NCI-H2196 (cell line): ENCODE data around the gene CNTNAP2.

Experiments
- DNase-seq: peaks from one replicate; lab custom pipeline; 2025; ENCODE audit not compliant: unreplicated experiment; lab: John Stamatoyannopoulos, UW

CNTNAP2 gene

DNA sequence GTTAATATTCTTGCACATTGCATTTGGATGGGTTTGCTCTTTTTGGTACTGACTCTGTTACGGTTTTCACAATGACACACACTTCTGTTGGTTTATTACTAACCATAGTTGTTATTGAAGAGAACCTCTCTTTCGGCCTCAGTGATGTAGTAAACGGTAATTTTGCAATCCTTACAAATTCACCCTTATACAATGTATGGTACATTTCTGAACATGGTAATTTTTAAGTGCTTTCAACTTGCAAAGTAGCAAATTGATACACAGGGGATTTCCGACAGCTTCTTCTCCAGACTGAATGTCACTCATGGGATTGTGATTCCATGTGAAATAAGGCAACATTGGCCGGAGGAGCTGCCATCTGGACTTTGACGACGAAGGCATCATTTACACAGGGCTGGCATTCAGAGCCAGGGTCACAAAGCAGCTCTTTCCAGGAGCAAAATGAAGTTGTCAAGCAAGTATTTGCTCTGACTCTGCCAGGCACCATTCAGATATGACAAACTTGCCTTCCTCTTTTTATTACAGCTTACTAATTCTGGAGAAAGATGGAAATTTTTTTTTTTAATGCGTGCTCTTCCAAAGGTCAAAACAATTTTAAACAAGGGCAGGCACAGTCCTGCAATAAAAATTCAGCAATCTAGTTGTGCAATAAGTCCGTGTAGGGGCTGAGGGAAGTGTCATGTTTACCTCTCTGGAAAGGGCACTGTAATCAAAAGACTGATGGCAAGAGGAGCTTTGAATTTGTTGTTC lies 1762.5 kb downstream of the CNTNAP2 start:
- no peak for DNase-seq

DNA sequence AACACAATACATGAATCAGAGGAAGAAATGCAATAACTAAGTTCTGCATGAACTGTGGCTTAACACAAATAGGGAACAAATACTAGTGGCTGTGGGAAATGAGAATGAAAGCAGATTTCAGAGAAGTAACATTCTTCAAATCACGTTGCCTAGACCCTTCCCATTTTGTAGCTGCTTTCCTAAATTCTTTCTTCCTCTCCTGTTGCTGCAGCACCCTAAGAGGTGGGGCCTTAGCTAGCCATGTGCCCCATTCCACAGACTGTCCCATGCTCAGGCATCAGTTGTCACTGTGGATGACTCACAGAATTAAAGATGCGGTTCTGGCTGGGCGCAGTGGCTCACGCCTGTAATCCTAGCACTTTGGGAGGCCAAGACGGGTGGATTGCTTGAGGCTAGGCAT lies 1769.3 kb downstream of the CNTNAP2 start:
- no peak for DNase-seq

DNA sequence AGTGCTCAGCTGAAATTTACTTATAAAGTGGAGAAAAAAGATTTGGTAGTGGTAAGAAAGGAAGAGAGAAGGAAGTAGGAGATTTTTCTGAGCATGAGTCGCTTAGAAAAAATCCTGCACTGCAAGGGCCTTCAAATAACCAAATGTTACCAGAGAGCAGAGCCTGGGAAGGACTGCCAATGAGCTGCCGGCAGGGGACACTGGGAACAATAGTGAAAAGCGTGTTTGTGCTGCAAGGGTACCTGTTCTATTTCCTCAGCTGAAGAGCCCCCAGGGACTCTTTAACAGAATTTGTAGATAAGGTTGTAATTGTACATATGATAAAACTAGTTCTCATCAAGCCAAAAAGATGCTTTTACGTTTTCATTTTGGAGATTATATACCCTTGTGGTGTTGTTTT lies 1777.7 kb downstream of the CNTNAP2 start:
- DNase-seq, result no peak

DNA sequence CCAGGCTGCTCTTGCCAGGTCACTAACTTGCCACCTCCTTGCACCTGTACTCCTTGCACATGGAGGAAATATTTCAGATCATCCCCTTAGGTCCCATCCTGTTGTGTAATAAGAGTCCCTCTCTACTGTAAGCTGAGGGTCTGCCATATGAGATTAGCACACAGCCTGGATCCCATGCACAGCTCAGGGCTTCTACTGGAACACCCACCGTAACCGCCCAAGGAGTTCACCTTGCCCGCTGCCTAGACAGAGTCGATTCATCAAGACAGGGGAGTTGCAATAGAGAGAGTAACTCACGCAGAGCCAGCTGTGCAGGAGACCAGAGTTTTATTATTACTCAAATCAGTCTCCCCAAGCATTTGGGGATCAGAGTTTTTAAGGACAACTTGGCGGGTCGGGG lies 1779.5 kb downstream of the CNTNAP2 start:
- no peak for DNase-seq

DNA sequence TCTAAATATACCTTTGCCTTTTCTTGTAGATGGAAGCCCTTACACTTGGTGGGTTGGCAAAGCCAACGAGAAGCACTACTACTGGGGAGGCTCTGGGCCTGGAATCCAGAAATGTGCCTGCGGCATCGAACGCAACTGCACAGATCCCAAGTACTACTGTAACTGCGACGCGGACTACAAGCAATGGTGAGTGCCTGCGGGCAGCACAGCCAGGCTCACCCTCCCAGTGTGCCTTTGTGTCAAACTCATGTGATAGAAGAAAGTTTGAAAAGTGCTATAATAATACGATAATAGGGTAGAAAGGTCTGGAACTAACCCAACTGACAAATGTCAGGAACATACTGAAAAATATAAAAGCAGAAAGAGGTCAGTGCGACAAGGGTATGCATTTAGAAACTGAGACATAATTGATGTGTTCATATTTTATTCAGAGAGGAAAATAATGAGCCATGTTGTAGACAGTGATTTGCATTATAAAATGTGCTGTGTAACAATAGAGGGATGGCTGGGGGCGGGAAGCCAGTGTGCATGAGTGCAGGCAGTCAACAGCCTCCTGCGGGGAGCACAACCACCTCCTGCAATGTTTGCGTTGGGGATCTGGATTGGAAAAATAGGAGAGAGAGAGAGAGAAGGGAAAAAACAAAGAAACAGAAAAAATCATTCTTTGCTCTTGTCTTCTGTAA lies 1787.1 kb downstream of the CNTNAP2 start:
- DNase-seq, result no peak

DNA sequence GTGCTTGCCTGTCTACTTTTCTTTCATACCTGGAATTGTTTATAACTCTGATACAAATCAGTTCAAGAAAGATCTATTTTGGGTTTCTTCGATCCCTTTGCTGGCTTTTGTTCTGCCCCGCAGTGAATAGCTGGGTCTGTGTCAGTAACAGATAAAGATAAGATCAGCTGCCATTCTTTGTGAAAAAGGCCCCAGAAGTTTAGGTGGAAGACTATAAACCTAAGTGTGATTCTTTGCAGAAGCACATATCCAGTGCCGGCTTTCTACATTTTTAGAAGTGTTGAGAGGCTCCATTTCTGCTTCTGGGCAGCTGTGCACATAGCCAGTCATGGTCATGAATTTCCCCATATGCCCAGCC lies 1787.6 kb downstream of the CNTNAP2 start:
- DNase-seq, result no peak

DNA sequence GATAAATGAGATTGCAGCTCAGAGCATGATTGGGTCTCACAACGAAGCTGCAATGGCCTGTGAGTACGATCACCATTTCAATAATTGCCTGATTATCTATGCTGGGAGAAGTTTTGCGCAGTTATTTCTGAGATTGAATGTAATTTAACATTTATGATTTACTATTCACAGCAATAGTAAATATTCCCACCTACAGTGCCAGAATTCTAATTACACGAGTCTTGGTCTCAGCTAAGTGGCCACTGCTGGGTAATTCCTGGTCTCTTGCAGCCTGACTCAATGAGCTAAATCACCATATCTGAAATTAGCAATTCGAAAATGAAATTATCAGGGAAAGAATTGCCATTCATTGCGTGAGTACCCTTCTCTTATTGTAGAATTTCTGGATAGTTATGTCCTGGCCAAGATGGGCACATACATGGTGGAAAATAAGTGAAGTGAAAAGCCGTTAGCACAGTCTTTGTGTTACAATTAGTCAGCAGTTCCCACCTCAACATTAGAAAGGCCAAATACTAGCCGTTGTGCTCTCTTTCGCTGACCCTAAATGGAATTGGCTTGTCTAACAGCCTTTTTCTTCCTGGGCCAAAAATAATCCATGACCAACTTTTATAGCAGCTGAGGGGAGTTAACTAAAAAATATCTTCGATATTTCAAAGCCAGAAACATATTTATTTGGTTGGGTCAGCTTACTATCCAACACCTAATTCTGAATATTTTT lies 1793.0 kb downstream of the CNTNAP2 start:
- no peak for DNase-seq

DNA sequence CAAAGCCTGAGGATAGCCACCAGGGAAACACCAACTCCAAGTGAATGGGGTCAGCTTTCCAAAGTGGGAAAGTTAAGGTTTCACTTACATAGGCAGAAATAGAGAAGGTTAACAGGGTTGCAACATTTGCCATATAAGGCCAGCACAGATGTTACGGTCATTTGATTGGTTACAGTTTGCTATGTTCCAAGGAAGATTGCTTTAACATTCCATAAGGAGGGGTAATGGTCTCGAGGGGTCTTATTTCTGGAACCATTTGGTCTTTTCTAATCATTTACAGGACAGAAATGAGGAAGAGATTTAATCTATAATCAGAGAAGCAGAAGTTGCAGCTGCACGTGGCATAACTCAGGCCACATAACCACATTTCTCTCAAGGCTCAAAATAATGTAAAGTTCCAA lies 1794.6 kb downstream of the CNTNAP2 start:
- no peak for DNase-seq

DNA sequence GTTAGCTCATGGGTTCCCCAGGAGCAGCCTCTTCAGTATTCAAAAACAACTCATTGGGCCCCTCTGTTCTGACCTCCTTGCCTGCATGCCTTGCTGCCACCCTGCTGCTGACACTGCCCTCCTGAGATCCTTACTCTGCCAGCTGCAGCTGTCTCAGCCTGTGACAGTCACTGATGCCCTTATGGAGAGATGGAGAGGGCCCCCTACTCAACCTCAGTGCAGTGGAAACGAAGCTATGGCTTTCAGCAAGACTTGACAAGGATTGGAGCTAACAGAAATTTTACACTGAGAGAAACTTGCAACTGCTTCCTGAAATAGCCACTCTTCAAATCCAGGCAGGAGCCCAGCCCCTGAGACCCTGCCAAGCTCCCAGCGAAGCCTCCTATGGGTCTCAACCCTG lies 1795.7 kb downstream of the CNTNAP2 start:
- DNase-seq, result no peak

DNA sequence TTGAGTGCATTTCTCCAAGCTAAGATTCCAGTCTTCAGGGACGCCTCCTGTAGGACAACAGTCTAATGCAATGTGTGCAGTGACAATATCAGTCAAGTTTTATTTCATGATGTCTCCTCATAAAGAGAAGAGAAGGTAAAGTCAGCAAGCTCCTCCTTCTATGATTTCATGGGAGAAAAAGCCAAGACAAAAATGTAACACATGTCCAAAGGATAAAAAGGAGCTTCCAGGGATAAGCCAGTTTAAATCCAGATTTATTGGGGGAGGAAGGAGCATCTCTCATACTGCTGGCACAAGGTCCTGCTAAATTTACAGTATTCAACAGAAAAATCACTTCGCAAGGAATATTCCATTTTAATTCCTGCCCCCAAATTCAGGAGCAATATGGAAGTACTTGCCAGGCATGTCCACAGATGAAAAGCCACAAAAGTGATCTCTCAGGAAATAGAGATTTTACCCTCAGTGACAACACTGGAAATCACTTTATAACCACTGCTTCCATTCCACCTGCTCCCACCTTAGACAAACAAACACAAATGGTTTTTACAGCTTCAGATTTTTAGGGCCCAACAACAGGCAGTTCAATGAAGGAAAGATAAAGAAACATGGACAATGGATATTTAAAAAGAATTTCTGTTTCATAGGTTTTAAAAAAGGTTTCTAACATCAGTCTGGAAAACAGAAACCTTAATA lies 1796.5 kb downstream of the CNTNAP2 start:
- DNase-seq, result no peak

DNA sequence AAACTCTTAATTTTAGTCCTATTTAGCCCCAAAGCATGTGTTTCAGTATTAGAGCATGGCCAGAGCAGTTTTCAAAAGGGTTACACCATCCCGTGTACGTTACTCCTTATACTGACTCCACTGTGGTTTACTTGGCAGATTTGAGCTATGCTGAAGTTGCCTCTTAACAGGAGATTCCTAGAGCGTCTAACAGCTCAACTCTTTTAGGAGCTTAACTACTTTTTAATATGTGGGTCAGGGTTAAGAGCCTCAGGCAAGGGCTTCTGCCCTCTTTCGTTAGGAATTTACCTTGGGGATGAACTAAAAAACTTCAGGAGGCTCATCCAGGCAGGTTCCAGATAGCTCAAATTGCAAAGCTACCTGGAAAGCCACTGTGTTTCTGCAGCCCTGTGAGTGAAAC lies 1799.2 kb downstream of the CNTNAP2 start:
- no peak for DNase-seq

DNA sequence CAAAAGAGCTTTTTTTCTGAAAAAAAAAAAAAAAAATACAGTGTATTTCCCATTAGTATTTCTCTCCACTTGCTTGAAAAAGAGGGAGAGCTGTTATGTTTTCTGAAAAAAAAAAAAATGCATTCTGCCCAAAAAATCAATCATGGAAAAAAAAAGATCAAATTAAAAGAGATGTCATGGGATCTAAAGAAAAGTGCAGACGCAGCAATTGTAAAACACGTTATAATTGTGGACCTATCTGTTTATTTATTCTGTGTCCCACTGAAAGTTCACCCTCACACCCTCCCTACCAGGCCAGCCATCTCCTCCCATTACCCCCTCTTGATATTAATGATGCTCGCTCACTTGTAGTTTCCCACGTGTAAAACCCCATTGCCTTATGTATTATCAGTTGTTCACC lies 1800.0 kb downstream of the CNTNAP2 start:
- DNase-seq, result no peak

DNA sequence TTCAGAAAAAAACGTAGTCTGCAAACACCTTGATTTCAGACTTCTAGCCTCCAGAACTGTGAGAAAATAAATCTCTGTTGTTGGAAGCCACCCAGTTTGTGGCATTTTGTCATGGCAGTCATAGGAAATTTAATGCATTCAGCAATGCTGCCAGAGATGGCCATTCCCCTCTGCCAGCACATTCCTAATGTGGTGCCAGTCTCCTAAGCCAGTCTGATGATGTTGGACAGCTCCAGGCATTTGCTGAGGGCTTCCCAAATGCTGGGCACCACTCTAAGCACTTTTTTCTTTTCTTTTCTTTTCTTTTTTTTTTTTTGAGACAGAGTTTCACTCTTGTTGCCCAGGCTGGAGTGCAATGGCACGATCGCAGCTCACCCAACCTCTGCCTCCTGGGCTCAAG lies 1807.2 kb downstream of the CNTNAP2 start:
- DNase-seq, result no peak

DNA sequence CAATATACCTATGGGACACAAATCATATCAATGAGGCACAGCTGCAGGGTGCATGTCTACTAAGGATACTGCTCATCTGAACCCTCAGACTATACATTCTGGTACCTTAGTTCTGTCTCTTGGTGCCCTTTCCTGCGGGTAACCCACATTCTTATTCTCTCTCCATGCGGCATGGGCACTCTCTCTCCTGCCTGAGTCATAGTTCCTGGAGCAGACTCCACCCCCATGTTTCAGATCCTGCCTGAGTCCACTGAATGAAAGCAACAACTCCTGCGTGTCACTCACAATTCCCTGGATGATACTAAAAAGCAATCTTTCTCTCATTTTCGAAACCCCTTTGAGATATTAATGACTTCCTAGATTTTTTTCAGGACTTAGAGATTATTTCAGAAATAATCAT lies 1820.8 kb downstream of the CNTNAP2 start:
- no peak for DNase-seq

DNA sequence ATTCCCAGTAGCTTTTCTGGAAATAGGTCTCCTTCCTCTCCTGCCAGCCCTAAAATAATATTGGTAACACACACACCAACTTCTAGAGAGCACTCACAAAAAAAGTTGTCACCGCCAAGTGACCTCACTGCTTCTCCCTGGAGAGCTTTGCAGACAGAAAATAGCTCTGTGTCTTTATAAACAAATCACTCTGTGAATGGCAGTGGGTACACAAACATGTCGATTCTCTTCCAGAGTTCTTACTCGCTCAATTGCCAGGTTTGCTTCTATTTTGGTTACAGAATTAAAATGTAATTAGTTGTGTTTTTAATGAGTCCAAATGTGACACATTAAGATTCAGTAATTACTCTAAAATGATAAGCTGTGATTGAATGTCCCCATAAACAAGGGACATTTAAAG lies 1824.8 kb downstream of the CNTNAP2 start:
- DNase-seq, result no peak

DNA sequence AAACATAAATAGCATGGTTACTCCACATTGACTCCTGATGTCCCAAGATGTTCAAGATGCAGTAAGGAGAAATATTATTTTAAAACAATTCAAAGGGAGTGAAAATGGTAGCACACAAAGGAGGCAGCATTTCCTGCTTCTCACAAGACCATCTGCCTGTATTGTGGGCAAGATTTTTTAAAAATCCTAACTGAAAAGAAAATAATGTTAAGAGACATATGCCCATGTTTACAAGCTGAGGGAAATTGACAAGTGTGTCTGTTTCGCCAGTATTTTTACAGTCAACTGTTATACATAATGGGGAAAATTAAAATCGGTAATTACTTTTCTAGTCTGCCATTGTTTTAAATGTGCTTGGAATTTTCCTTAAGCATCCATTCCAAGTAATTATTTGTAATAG lies 1827.7 kb downstream of the CNTNAP2 start:
- DNase-seq, result no peak

DNA sequence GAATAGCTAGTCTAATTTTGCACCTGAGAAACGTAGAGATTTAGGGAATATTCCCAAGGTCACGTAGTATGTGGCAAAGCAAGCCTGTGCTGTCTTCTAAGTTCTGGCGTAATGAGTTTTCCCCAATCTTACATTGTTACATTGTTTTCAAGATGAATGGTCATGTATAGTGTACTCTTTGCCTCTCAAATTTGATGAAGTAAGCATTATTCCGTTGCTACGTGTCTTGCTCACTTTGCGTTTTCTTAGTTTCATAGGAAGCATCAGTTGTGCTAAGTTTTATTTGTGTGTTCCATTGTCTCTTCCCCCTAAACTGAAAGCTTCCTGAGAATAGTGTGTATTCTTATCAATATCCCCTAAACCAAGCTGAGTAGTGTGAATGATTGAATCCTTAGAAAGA lies 1836.3 kb downstream of the CNTNAP2 start:
- DNase-seq, result no peak

DNA sequence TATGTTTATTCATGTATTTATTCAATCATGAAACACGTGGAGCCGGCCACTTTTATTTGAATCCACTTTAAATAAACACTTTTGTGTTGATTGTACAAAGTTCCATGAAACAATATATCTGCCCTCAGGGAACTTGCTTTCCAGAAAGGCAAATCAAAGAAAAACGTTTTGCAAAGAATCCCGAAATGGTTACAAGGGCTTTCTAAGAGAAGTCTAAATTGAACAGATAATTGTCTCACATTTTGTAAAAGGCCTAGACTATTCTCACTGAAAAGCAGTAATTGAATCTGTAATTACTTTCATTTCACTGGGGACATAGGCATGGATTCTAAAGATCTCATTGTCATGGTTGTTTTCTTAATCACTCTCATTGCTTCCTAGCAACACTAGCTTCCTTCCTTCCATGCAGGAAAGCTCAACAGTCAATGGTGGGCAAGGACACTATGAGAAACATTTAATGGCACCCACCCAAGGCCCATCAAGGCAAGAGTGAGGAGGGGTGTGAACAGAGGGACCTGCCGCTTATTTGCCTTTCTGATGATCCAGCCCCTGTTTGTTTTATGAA lies 1851.5 kb downstream of the CNTNAP2 start:
- DNase-seq, result no peak

DNA sequence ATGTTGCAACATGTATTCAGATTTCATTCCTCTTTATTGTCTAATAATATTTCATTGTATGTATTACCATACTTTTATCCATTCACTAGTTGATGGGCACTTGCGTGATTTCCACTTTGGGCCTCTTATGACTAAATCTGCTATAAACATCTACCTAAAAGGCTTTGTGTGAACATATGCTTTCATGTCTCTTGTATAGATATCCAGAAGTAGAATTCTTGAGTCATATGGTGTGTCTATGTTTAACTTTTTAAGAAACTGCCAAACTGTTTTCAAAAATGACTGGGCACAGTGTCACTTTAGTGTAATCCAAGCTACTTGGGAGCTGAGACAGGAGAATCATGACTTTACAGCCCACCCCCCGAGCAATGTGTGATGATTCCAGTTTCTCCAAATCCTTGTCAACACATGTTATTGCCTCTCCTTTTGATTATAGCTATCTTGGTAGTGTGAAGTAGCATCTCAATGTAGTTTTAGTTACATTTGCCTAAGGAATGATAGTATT lies 1855.1 kb downstream of the CNTNAP2 start:
- no peak for DNase-seq

DNA sequence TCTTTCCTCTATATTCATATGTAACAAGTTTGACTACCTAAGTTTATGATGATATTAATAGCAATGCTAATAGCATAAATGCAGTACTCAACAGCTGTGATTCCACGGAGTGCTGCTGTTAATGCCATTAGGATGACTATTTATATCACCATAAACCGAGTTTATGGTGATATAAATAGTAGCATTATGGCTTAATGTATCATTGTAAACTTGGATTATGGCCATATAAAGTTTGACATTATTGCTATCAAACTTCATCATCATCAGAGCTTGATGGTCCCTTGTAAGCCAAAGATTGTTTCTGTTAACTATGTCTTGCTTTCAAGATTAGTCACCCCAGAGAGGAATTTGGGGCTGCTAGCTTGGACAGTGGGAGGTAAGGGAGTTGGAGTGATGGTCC lies 1861.6 kb downstream of the CNTNAP2 start:
- DNase-seq, result no peak

DNA sequence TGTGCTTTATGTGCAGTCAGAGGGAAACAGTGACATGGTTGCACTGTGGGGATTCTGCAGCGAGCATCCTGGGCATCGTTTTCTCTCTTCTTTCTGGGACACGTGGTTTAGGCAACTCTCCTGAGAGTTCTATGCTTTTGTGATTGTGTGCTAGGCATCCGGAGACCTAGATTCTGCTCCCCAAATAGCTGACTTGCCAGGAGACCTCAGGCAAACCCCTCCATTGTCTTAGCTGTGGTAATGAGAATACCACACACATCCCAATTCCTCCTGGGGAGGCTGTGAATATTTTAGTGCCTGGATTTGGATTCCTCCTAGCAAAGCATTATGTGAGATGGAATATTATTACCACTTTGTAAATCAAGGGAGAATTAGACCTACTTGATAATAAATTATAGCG lies 1862.0 kb downstream of the CNTNAP2 start:
- DNase-seq, result no peak
